Upper lobe of left lung (tissue), 6 donors: ENCODE results near the gene NBPF4. TPM values are rescaled to one million over a fixed set of nuclear protein-coding genes. Genes with fewer than 3 reads are reported as not detected.

ENCODE experiments used
- ATAC-seq, 2 donors: fragments of 200-7000 bp; cut with Tn5 transposase; one replicate each; pipeline ENCODE4 v1.9.1; 2022; ENCODE audit warnings: mild to moderate bottlenecking in 2 of 2, moderate library complexity in 2 of 2; ENCODE audit not compliant: low FRiP score in 2 of 2
- DNase-seq, 2 donors: peaks; one replicate each; pipeline ENCODE4 v3.0.0-alpha.2; 2019 to 2020
- H3K27ac ChIP-seq, 4 donors: fragments of 200-600 bp; sonication (generic); one replicate each; pipeline ENCODE4 v1.5.1; 2016 to 2019
- H3K27me3 ChIP-seq, 4 donors: fragments of 200-600 bp; sonication (generic); one replicate each; pipeline ENCODE4 v1.5.1; 2017 to 2019
- H3K36me3 ChIP-seq, 4 donors: fragments of 200-600 bp; sonication (generic); one replicate each; pipeline ENCODE4 v1.5.1; 2016 to 2019
- H3K4me1 ChIP-seq, 4 donors: fragments of 200-600 bp; sonication (generic); one replicate each; pipeline ENCODE4 v1.5.1; 2018 to 2019
- H3K4me3 ChIP-seq, 4 donors: fragments of 200-600 bp; sonication (generic); one replicate each; pipeline ENCODE4 v1.5.1; 2017 to 2019; ENCODE audit warnings: mild to moderate bottlenecking in 2 of 4, moderate library complexity in 1 of 4
- H3K9me3 ChIP-seq, 4 donors: fragments of 200-600 bp; sonication (generic); one replicate each; pipeline ENCODE4 v1.5.1; 2018 to 2019
- EP300 ChIP-seq, 4 donors: sonication (generic); formaldehyde crosslinking; IDR thresholded peaks; one replicate each; pipeline ENCODE4 v1.5.1; 2017; ENCODE audit warnings: antibody characterized with exemption in 4 of 4, control low read depth in 2 of 4
- POLR2A ChIP-seq, 4 donors: fragments of 450-650 bp; IDR thresholded peaks; one replicate each; pipeline ENCODE4 v1.5.1; 2016 to 2017; ENCODE audit warnings: antibody characterized with exemption in 4 of 4, mild to moderate bottlenecking in 2 of 4
- POLR2AphosphoS5 ChIP-seq, 2 donors: sonication (generic); formaldehyde crosslinking; IDR thresholded peaks; one replicate each; pipeline ENCODE4 v1.5.1; 2017; ENCODE audit warnings: antibody characterized with exemption in 2 of 2
- WGBS, 2 donors: methylation state at CpG; one replicate each; pipeline ENCODE4 v1.1.5; 2017 to 2018; 5-methylcytosine and 5-hydroxymethylcytosine counted together
- total RNA-seq, 6 donors: library from RNA; depleted of rRNA in 4 of 6; stranded (reverse); fragments of >200 nt in 4 of 6; gene quantifications; one replicate each; pipeline versions ENCODE4 v1.1.0 to v1.2.1, GENCODE V29; 2016 to 2021
- TF ChIP-seq, protein P1 (sequence below), 6 experiments: fragments of 450-650 bp in 4 of 6; fragments of 200-600 bp in 2 of 6; sonication (generic) in 2 of 6; IDR thresholded peaks; one replicate each; pipeline ENCODE4 v1.5.1; 2016 to 2019; ENCODE audit warnings: antibody characterized with exemption in 6 of 6
- donor health status: DM: no; HTN: no; CAD: no; lungs with moderate emphysema.
- donor health status: DM: no; HTN: yes; CAD: no; lungs with severe emphysema.

Gene NBPF4
- total RNA-seq, 6 donors from 2014 or later: not detected

DNA sequence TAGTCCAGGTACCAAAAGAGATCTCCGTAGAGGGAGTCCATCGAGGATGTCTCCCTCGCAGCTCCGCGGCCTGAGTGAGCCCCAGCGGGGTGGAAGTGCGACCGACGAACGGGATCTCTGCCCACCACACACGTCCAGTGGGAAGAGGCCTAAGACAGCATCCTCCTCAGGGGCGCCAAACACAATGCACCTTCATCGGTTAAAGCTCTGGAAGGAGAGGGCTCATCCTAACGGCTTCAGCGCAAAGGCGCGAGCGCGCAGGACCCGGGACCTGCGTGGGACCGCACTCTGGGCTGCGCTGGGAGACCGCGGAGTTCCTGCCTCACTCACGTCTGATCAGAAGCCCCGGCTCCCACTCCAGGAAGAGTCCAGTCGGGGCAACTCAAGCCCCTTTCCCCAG lies 51.3 kb downstream of the NBPF4 start:
- TF ChIP-seq EP300 (IDR thresholded peaks at IDR 0.05) (no peak), POLR2AphosphoS5 (IDR thresholded peaks at IDR 0.05) (no peak), POLR2A (IDR thresholded peaks at IDR 0.05) (no peak)
- TF ChIP-seq, protein P1, sequence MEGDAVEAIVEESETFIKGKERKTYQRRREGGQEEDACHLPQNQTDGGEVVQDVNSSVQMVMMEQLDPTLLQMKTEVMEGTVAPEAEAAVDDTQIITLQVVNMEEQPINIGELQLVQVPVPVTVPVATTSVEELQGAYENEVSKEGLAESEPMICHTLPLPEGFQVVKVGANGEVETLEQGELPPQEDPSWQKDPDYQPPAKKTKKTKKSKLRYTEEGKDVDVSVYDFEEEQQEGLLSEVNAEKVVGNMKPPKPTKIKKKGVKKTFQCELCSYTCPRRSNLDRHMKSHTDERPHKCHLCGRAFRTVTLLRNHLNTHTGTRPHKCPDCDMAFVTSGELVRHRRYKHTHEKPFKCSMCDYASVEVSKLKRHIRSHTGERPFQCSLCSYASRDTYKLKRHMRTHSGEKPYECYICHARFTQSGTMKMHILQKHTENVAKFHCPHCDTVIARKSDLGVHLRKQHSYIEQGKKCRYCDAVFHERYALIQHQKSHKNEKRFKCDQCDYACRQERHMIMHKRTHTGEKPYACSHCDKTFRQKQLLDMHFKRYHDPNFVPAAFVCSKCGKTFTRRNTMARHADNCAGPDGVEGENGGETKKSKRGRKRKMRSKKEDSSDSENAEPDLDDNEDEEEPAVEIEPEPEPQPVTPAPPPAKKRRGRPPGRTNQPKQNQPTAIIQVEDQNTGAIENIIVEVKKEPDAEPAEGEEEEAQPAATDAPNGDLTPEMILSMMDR (IDR thresholded peaks at IDR 0.05): no peak
- Histone ChIP-seq H3K27me3 (no peaks in the 10 kb centered on the region), H3K27ac (no peak overlapping the region), H3K9me3 (no peaks in the 10 kb centered on the region), H3K4me1 (peaks cover 7 to 32% (median 10%) of the 10 kb centered on the region in 4 donors), H3K36me3 (peaks cover 0 to 39% (median 7%) of the 10 kb centered on the region in 4 donors), H3K4me3 (no peak overlapping the region)
- ATAC-seq (no peak), DNase-seq (peak in 1 of 2 donors; percentile 57)
- 98% methylated on average over 17 of the region's 28 CpGs; no CpG with 5 or more reads in 1 of the 2 donors for WGBS, 2 donors

DNA sequence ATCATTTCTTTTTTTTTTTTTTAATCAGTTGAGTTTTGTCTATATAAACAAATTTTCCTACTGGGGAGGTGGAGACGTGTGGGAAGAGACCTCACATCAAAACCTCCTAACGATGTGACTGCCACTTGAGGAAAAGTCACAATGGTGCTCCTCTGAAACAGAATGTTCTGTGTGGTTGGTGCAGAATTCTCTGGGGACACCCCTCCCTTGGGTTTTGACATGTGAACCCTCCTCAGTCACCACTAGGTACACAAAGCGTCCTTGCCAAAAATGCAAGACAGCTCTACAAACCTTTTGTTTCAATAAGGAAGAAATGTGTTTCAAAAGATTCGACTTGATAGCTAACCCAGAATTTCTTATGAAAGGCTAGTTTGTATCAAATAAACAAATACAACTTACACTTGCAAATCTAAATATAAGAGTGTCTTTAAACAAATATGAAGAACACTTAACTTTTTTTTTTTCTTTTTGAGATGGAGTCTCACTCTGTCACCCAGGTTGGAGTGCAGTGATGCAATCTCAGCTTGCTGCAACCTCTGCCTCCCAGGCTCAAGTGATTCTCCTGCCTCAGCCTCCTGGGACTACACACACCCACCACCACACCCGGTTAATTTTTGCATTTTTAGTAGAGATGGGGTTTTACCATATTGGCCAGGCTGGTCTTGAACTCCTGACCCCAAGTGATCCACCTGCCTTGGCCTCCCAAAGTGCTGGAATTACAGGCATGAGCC lies 53.0 kb downstream of the NBPF4 start:
- no peaks in the 10 kb centered on the region for H3K9me3 ChIP-seq
- H3K36me3 ChIP-seq: peaks cover 0 to 39% (median 7%) of the 10 kb centered on the region in 4 donors
- DNase-seq: peak in 1 of 2 donors; percentile 62
- ATAC-seq: peak in 1 of 2 donors; percentile 87
- no peaks in the 10 kb centered on the region for H3K27me3 ChIP-seq
- peak in 1 of 2 donors; percentile 26 for TF ChIP-seq POLR2AphosphoS5 (IDR thresholded peaks at IDR 0.05)
- TF ChIP-seq EP300 (IDR thresholded peaks at IDR 0.05): peak in 2 of 4 donors; percentile 27 to 60
- TF ChIP-seq, protein P1 (IDR thresholded peaks at IDR 0.05): no peak
- 65 to 72% methylated on average over 5 of the region's 5 CpGs for WGBS, 2 donors
- H3K27ac ChIP-seq: peak overlapping the region in 3 of 4 donors; percentile 11 to 40 (median 34)
- H3K4me1 ChIP-seq: peaks cover 0 to 24% (median 4%) of the 10 kb centered on the region in 4 donors
- no peak overlapping the region for H3K4me3 ChIP-seq

DNA sequence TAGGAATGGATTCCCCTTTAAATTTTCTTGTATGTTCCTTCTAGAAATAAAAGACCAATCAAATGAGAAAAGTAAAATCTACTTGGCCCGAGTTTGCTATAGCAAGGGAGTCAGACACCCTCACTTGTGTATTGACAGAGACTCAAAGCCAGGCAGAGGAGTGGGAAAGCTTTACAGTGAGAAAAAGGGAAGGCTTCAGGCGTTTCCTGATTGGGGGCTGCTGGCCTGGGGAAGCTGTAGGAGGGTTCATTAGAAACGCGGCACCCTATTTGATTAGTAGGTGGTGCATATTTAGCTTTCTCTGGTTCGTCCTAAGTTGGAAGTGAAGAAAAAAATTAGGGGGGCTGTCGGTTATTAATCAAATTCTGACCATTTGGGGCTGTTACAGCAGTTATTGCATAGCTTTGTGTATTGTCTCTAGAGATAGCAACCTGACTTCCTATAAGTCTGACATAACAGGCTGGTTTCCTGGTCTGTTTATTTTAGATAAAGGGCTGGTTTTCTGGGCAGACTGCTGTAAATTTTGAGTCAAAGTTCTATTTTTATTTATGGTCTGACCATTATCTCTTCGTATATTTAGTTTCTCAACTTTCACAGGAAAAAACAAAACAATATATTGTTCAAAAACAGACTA lies 53.8 kb downstream of the NBPF4 start:
- TF ChIP-seq POLR2AphosphoS5 (IDR thresholded peaks at IDR 0.05) (no peak), EP300 (IDR thresholded peaks at IDR 0.05) (no peak), POLR2A (IDR thresholded peaks at IDR 0.05) (no peak)
- TF ChIP-seq, protein P1 (IDR thresholded peaks at IDR 0.05): no peak
- H3K9me3 ChIP-seq: no peaks in the 10 kb centered on the region
- 90 to 93% methylated on average over 7 of the region's 7 CpGs for WGBS, 2 donors
- H3K27me3 ChIP-seq: no peaks in the 10 kb centered on the region
- no peak overlapping the region for H3K4me3 ChIP-seq
- no peak for DNase-seq
- H3K27ac ChIP-seq: peak overlapping the region; percentile 24 to 61 (median 48)
- H3K36me3 ChIP-seq: peaks cover 4 to 43% (median 5%) of the 10 kb centered on the region in 4 donors
- peaks cover 0 to 24% (median 4%) of the 10 kb centered on the region in 4 donors for H3K4me1 ChIP-seq
- no peak for ATAC-seq

DNA sequence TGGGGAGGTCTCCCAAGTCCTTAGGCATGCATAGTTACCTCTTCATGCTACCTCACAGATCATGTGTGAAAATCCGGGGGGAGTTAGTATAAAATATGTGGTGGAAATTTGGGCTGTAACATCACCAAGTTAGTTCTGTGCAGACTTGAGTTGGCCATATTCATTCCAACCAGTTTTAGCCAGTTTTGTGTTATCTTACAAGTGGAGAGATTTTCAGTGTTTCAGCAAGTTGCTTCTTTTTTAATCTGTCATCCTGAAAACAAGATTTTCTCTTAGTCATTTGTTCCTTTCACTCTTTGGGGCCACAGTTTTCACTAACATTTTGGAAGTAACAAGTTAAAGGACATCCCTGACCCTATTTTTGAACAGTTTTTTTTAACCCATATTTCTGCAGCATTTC lies 55.1 kb downstream of the NBPF4 start:
- no peak for DNase-seq
- no peak for ATAC-seq

More for the DNA sequence above, 55.1 kb downstream of the NBPF4 start:
- Histone ChIP-seq H3K4me3 (no peak overlapping the region), H3K27me3 (no peaks in the 10 kb centered on the region), H3K36me3 (peaks cover 6 to 43% (median 8%) of the 10 kb centered on the region in 4 donors), H3K27ac (no peak overlapping the region), H3K4me1 (peaks cover 0 to 24% (median 4%) of the 10 kb centered on the region in 4 donors), H3K9me3 (peaks cover 0 to under 1% (median 0%) of the 10 kb centered on the region in 4 donors)
- no peak for TF ChIP-seq POLR2A (IDR thresholded peaks at IDR 0.05)
- TF ChIP-seq, protein P1 (IDR thresholded peaks at IDR 0.05): no peak
- TF ChIP-seq POLR2AphosphoS5 (IDR thresholded peaks at IDR 0.05): no peak
- no peak for TF ChIP-seq EP300 (IDR thresholded peaks at IDR 0.05)
- 95 to 96% methylated on average over 1 of the region's 1 CpG for WGBS, 2 donors
